Mucosa of descending colon (tissue), 3 donors: ENCODE results near the gene XPNPEP2. TPM values are rescaled to one million over a fixed set of nuclear protein-coding genes. Genes with fewer than 3 reads are reported as not detected.
"Not testable (repeated sequence)": the region's sequence is repeated elsewhere in the genome, so short reads cannot be mapped to it uniquely, and the experiment has no call there.

Experiments
- ATAC-seq: fragments of 200-7000 bp; cut with Tn5 transposase; one replicate; pipeline ENCODE4 v1.9.1; 2020; ENCODE audit warnings: mild to moderate bottlenecking, moderate library complexity
- DNase-seq, 3 donors: peaks; one replicate each; pipeline ENCODE4 v3.0.0-alpha.2; 2020
- H3K36me3 ChIP-seq: fragments of 200-600 bp; one replicate; pipeline ENCODE4 v1.8.0; 2021; ENCODE audit warnings: low read depth, mild to moderate bottlenecking
- H3K4me1 ChIP-seq: fragments of 200-600 bp; one replicate; pipeline ENCODE4 v1.8.0; 2021; ENCODE audit warnings: low read depth, mild to moderate bottlenecking
- H3K4me3 ChIP-seq: fragments of 200-600 bp; one replicate; pipeline ENCODE4 v1.8.0; 2021; ENCODE audit warnings: mild to moderate bottlenecking
- H3K9me3 ChIP-seq: fragments of 200-600 bp; one replicate; pipeline ENCODE4 v1.8.0; 2021; ENCODE audit warnings: mild to moderate bottlenecking
- intact Hi-C, 2 donors: fragments of 100-400 bp; cut with DNase I in 1 of 2; cut with micrococcal nuclease in 1 of 2; formaldehyde crosslinking; loops; one replicate each; pipeline versions ENCODE4 v1.11.0 to v1.11.1; 2022; cut with DNase I, micrococcal nuclease
- total RNA-seq, 3 donors: library from RNA; stranded (reverse); fragmentation: NEBNext Ultra II Directional in 2 of 3; extraction: Animal tissue kit (Norgen Biotek cat#: 25700) in 2 of 3; gene quantifications; one replicate each; pipeline versions ENCODE4 v1.2.1 to v1.2.4, GENCODE V29; 2021 to 2023
- TF ChIP-seq, protein P1 (sequence below): fragments of 200-600 bp; IDR thresholded peaks from one replicate; pipeline ENCODE4 v1.8.0; 2022; ENCODE audit warnings: antibody characterized with exemption, mild to moderate bottlenecking
- donor health status: DM: no; HTN: no; CAD: no; lungs with moderate emphysema.
- donor health status: DM: no; HTN: no; CAD: no.
- donor health status: DM: no; HTN: yes; CAD: no.

Gene XPNPEP2
- total RNA-seq, 3 donors from 2014 or later = 4.9 to 14.5 (median 11.3) TPM

DNA sequence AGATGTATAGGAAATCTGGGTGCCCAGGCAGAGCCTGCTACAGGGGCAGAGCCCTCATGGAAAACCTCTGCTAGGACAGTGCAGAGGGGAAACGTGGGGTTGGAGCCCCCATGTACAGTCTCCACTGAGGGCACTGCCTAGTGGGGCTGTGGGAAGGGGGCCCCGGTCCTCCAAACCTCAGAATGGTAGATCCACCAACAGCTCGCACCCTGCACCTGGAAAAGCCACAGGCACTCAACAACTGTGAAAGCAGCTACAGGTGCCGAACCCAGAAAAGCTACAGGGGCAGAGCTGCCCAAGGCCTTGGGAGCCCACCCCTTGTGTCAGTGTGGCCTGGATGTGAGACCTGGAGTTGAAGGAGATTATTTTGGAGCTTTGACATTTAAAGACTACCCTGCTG is 5.4 kb upstream of the XPNPEP2 start:
- no peaks in the 10 kb centered on the region for H3K36me3 ChIP-seq
- intact Hi-C loops = no loop called here
- no peak for DNase-seq
- no peaks in the 10 kb centered on the region for H3K9me3 ChIP-seq
- no peak for ATAC-seq
- no peak overlapping the region for H3K4me3 ChIP-seq
- TF ChIP-seq, protein P1, sequence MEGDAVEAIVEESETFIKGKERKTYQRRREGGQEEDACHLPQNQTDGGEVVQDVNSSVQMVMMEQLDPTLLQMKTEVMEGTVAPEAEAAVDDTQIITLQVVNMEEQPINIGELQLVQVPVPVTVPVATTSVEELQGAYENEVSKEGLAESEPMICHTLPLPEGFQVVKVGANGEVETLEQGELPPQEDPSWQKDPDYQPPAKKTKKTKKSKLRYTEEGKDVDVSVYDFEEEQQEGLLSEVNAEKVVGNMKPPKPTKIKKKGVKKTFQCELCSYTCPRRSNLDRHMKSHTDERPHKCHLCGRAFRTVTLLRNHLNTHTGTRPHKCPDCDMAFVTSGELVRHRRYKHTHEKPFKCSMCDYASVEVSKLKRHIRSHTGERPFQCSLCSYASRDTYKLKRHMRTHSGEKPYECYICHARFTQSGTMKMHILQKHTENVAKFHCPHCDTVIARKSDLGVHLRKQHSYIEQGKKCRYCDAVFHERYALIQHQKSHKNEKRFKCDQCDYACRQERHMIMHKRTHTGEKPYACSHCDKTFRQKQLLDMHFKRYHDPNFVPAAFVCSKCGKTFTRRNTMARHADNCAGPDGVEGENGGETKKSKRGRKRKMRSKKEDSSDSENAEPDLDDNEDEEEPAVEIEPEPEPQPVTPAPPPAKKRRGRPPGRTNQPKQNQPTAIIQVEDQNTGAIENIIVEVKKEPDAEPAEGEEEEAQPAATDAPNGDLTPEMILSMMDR = no peak
- no peaks in the 10 kb centered on the region for H3K4me1 ChIP-seq

DNA sequence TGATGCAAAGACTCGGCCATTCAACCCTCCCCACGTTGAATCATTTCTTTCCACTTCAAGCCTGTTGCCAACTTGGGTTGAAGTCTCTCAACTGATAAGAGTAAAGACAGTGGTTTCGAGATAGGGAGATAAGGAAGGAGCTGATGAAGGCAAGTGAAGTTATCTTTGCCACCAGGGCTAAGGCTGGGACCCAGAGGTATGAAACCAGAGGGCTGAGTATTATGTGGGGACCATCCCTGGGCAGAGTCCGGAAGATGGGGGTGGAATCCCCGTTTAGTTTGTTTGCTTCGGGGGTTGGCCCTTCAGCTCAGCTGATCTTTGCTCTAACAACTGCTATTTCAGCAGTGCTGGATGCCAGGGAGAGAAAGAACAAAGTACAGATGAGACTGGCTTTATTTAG is 2.3 kb upstream of the XPNPEP2 start:
- DNase-seq (peak in 1 of 3 donors; percentile 42), ATAC-seq (peak; percentile 22)
- TF ChIP-seq, protein P1 = no peak
- intact Hi-C loops = no loop called here
- H3K9me3 ChIP-seq = no peaks in the 10 kb centered on the region
- no peaks in the 10 kb centered on the region for H3K4me1 ChIP-seq
- H3K4me3 ChIP-seq = no peak overlapping the region
- no peaks in the 10 kb centered on the region for H3K36me3 ChIP-seq

DNA sequence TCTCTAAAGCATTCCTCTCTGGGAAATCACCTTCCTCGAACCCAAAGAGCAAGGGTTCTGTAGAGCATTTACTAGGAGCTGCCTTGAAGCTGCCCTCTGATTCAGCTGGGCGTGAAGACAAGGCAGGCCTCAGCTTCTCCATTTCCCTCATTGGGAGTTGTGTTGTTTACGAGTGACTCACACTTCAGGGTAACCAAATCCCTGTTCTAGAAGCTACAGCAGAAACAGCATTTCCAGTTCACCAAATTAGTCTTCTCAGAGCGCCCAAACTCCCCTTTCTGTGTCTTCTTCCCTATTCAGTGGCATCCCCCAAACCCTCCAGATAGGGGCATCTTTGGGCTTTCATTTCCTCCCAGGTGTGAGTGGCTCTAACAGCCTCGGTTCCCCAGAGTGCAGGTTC is 863 bp upstream of the XPNPEP2 start:
- Histone ChIP-seq H3K36me3 (no peaks in the 10 kb centered on the region), H3K9me3 (no peaks in the 10 kb centered on the region), H3K4me1 (no peaks in the 10 kb centered on the region), H3K4me3 (no peak overlapping the region)
- intact Hi-C loops = no loop called here
- no peak for DNase-seq
- TF ChIP-seq, protein P1 = no peak
- peak; percentile 50 for ATAC-seq

DNA sequence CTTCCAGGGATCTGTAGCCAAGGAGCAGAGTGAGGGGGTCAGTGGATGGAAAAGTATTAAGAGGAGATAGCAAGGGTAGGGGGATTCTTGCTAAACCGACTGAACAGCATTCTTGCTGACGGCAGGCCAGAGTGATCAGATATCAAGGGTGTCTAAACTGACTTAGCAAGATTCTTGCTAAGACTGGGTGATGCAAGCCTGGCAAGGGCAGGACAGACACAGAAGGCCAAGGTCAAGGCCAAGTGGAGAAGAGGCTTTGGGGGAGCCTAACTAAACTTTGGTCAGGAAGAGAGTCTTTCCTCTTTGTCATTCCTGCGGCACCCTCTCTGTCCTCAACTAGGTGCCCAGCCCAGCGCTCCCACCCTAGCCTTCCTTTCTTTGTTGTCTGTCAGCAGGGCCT is 799 bp downstream of the XPNPEP2 start:
- ATAC-seq = no peak
- DNase-seq = no peak
- TF ChIP-seq, protein P1 = no peak
- no peaks in the 10 kb centered on the region for H3K9me3 ChIP-seq
- intact Hi-C loops = no loop called here
- no peak overlapping the region for H3K4me3 ChIP-seq
- no peaks in the 10 kb centered on the region for H3K4me1 ChIP-seq
- H3K36me3 ChIP-seq = no peaks in the 10 kb centered on the region

DNA sequence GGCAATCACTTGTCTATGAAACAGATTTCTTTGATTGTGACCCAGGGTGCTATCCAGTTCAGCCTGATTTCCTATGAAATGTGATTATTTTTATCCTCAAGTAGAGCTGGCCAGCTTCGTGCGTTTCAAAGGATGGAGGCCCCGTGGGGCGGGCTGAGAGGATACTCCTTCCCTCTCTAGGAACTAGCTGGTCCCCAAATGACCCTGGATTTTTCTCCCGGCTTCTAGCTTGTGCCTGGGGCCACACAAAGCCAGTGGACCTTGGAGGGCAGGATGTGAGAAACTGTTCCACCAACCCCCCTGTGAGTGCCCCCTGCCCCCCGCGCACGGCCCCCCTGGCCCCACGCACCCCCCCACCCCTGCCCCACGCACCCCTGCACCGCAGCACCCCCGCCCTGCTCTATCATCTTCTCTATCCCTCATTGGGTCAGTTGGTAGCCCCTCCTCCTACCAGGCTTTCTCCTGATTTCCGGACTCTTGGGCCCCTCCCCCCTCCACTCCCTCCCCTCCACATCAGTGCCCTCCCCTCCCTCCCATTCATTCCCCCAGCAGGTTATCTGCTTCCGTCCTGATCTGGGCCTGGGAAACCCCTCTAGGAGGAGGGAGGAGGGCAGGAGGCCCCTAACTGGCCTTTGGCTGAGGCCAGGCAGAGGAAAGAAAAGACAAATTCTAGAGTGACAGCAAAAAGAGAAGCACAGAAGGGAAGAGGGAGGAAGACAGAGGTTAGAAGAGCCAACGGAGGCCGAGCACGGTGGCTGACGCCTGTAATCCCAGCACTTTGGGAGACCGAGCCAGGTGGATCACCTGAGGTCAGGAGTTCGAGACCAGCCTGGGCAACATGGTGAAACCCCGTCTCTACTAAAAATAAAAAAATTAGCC is 3.3 kb downstream of the XPNPEP2 start:
- TF ChIP-seq, protein P1 = no peak
- Histone ChIP-seq H3K9me3 (no peaks in the 10 kb centered on the region), H3K36me3 (no peaks in the 10 kb centered on the region), H3K4me1 (no peaks in the 10 kb centered on the region), H3K4me3 (no peak overlapping the region)
- intact Hi-C loops = no loop called here
- DNase-seq (no peak), ATAC-seq (no peak)

DNA sequence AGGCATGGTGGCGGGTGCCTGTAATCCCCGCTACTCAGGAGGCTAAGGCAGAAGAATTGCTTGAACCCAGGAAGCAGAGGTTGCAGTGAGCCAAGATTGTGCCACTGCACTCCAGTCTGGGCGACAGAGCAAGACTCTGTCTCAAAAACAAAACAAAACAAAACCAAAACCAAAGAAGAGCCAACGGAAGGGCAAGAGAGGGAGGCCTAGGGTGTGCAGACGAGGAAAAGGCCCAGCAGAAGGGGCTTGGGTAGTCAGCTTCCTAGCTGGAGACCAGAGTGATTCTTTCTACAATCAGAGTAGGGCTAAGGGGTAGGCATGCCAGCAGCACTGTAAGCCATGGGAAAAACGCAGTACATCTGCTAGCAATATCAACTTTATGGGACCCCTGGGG is 4.0 kb downstream of the XPNPEP2 start:
- H3K36me3 ChIP-seq, ATAC-seq, intact Hi-C loops, H3K9me3 ChIP-seq, DNase-seq, H3K4me1 ChIP-seq, H3K4me3 ChIP-seq: not testable (repeated sequence)
